GM12872 (cell line): ENCODE measurements around the gene ZNF365.

Experiments used
- CTCF ChIP-seq: IDR thresholded peaks from 3 replicates; pipeline ENCODE4 v1.5.1; 2011; ENCODE audit warnings: low read depth, mild to moderate bottlenecking, low read length, moderate library complexity; ENCODE audit not compliant: insufficient read depth

ZNF365 gene

GRCh38 chr10:62413048-62413447 lies 38.9 kb downstream of the ZNF365 start:
- TF ChIP-seq CTCF: no peak

GRCh38 chr10:62413652-62414051 lies 39.5 kb downstream of the ZNF365 start:
- no peak for TF ChIP-seq CTCF

GRCh38 chr10:62414359-62414758 lies 40.2 kb downstream of the ZNF365 start:
- no peak for TF ChIP-seq CTCF

- TF ChIP-seq CTCF: no peak
These were observed 48.0 kb downstream of the ZNF365 start for GRCh38 chr10:62422068-62422590.

- no peak for TF ChIP-seq CTCF
These were observed 49.9 kb downstream of the ZNF365 start for GRCh38 chr10:62424026-62424425.

GRCh38 chr10:62426086-62426485 lies 51.9 kb downstream of the ZNF365 start:
- no peak for TF ChIP-seq CTCF

GRCh38 chr10:62426600-62426999 lies 52.4 kb downstream of the ZNF365 start:
- TF ChIP-seq CTCF: no peak
